ENCODE measurements around the gene CFAP65.

CFAP65 gene

DNA sequence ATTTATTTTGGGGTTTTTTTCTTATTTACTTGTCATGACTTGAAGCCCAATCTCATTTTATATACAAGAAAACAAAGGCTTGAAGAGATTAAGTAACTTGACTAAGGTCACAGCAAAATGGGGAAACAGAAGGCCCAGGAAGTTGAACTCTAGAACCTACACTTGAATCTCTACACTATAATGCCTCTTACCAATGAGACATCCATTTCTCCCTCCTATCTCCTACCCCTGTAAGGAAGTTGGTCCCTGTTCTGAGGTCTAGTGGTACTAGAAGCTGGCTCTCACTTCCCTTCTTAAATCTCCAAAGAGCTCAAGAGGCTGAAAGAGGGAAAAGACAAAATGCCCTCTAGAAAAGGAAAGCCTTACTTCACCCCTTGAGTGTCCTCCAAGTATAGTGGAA lies 44.9 kb upstream of the CFAP65 start:
- no peak for DNase-seq
- no peaks in the 10 kb centered on the region for H3K36me3 ChIP-seq
- no peaks in the 10 kb centered on the region for H3K9me3 ChIP-seq (ENCODE audit: severe bottlenecking)
- no peaks in the 10 kb centered on the region for H3K27me3 ChIP-seq (ENCODE audit: insufficient read depth, low read depth, severe bottlenecking)
- H3K27ac ChIP-seq: no peak overlapping the region
- TF ChIP-seq, protein P1, sequence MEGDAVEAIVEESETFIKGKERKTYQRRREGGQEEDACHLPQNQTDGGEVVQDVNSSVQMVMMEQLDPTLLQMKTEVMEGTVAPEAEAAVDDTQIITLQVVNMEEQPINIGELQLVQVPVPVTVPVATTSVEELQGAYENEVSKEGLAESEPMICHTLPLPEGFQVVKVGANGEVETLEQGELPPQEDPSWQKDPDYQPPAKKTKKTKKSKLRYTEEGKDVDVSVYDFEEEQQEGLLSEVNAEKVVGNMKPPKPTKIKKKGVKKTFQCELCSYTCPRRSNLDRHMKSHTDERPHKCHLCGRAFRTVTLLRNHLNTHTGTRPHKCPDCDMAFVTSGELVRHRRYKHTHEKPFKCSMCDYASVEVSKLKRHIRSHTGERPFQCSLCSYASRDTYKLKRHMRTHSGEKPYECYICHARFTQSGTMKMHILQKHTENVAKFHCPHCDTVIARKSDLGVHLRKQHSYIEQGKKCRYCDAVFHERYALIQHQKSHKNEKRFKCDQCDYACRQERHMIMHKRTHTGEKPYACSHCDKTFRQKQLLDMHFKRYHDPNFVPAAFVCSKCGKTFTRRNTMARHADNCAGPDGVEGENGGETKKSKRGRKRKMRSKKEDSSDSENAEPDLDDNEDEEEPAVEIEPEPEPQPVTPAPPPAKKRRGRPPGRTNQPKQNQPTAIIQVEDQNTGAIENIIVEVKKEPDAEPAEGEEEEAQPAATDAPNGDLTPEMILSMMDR (IDR thresholded peaks at IDR 0.05; ENCODE audit: low read depth, low read length): no peak
- H3K4me3 ChIP-seq (ENCODE audit: low read depth, low read length): no peak overlapping the region

DNA sequence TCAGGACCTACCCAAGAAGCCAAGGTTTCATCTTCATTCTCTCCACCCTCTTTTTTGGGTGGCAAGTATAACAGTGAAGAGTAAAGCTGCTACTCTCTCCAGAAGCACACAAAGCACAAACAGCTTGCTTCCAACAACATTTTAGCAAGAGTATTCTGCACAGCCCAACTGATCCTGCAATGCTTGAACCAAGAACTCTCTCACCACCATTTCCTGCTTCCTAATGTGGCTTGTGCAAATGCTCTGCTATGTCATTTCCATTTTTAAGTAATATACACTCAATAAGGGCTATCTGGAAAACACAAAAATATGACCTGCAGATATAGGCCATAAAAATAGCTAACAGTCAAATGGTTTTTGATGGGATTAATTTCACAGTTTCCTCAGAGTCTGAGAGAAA lies 43.5 kb upstream of the CFAP65 start:
- no peak for DNase-seq
- no peak overlapping the region for H3K27ac ChIP-seq
- TF ChIP-seq, protein P1 (IDR thresholded peaks at IDR 0.05; ENCODE audit: low read depth, low read length): no peak

DNA sequence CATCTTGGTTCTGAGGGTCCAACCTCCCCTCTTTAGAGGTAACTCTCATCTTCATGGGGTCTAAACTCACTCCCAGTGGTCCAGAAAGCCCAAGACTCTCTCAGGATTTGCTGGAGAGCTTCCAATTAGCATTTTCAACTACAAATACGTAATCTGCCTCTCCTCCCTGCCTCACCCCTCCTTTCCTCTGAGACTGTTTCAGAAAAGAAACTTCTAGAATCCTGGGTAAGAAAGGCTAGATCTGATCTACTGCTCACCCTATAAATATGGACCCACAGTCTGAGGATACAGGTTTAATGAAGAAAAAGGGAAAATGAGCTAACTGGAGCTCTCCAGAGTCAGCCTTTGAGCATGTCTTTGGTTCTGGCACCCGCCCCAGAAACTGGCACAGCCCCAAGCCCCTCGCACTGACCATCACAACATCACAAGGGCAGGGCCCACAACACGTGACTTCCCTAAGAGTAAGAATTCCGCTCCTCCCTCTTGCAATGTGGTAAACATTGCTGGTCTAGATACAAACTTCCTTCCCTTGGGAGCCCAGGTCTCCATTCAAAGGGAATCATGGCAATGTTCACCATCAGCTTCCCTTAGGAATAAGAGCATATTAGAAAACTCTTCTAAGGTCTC lies 41.1 kb upstream of the CFAP65 start:
- Histone ChIP-seq H3K4me3 (ENCODE audit: low read depth, low read length) (no peak overlapping the region), H3K9me3 (ENCODE audit: severe bottlenecking) (no peaks in the 10 kb centered on the region), H3K27me3 (ENCODE audit: insufficient read depth, low read depth, severe bottlenecking) (no peaks in the 10 kb centered on the region), H3K27ac (no peak overlapping the region), H3K36me3 (no peaks in the 10 kb centered on the region; the same call in 1 of the 2 replicates)
- TF ChIP-seq, protein P1 (IDR thresholded peaks at IDR 0.05; ENCODE audit: low read depth, low read length): no peak
- no peak for DNase-seq

More for the DNA sequence above, 43.5 kb upstream of the CFAP65 start:
- Histone ChIP-seq H3K4me3 (ENCODE audit: low read depth, low read length) (no peak overlapping the region), H3K27me3 (ENCODE audit: insufficient read depth, low read depth, severe bottlenecking) (no peaks in the 10 kb centered on the region), H3K36me3 (no peaks in the 10 kb centered on the region), H3K9me3 (ENCODE audit: severe bottlenecking) (no peaks in the 10 kb centered on the region)

DNA sequence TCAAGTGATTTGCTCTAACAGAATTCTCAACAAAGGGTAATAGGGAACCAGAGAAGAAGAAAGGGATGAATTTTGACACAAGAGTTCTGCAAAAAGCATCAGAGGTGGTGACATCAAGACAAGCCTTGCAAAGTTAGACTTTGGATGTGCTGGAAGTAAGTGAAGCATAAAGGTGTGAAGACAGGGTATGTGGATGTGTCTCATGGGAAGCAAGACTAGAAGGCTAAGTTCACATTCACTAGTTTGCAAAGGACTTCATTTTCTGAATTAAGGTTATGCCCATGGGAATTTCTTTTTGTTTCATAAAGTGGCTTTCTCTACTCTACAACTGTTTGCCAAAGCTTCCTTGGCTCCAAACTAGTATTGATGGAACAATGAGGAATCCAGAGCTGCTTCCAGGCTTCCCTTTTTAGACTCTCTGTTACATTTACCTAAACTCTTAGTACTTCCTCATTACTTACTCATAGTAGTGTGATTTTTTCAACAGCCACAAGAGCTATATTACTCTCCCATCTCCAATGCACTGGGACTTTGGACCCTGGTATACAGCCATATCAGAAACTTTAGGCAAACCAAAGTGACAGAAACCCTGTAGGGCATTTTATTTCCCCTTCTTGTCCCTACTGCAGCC lies 40.5 kb upstream of the CFAP65 start:
- Histone ChIP-seq H3K27me3 (ENCODE audit: insufficient read depth, low read depth, severe bottlenecking) (no peaks in the 10 kb centered on the region), H3K9me3 (ENCODE audit: severe bottlenecking) (no peaks in the 10 kb centered on the region), H3K36me3 (peaks cover 5% of the 10 kb centered on the region), H3K27ac (no peak overlapping the region), H3K4me3 (ENCODE audit: low read depth, low read length) (no peak overlapping the region)
- no peak for DNase-seq
- TF ChIP-seq, protein P1 (IDR thresholded peaks at IDR 0.05; ENCODE audit: low read depth, low read length): no peak

DNA sequence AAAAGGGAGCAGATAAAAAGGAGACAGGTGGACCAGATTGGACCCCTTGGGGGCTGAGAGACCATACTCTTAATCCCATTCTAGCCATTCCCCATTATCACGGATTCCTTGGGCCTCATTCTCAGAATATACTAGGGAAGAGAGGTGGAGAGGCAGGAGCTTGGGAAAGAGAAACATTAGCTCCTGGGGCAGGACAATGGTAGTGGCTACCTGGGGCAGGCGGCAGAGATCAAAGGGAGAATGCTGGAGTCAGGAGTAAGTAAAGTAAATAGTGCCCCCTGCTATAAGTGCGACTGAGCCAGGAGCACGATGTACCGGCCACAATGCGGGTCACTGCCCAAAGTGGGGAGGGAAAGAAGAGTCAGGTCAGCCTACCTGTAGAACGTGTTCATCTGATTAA lies 39.8 kb upstream of the CFAP65 start:
- TF ChIP-seq, protein P1 (IDR thresholded peaks at IDR 0.05; ENCODE audit: low read depth, low read length): no peak
- no peaks in the 10 kb centered on the region for H3K9me3 ChIP-seq (ENCODE audit: severe bottlenecking)
- no peak overlapping the region for H3K4me3 ChIP-seq (ENCODE audit: low read depth, low read length)
- no peak overlapping the region for H3K27ac ChIP-seq
- no peak for DNase-seq
- peaks cover 9% of the 10 kb centered on the region for H3K36me3 ChIP-seq
- H3K27me3 ChIP-seq (ENCODE audit: insufficient read depth, low read depth, severe bottlenecking): no peaks in the 10 kb centered on the region

Measured in WERI-Rb-1 (cell line).